GM21526 (cell line): ENCODE data around the gene CUL7.
"Not testable (repeated sequence)": the region's sequence is repeated elsewhere in the genome, so short reads cannot be mapped to it uniquely, and the experiment has no call there.

Source experiments
- ATAC-seq: cut with Tn5 transposase; IDR thresholded peaks from one replicate; pipeline ENCODE4 v1.9.1; 2021; ENCODE audit warnings: moderate library complexity; ENCODE audit not compliant: unreplicated experiment, low FRiP score

The CUL7 gene

GRCh38 chr6:43020052-43020705 lies 33.5 kb downstream of the CUL7 start:
- no peak for ATAC-seq

- ATAC-seq: no peak
These were observed 34.5 kb downstream of the CUL7 start for GRCh38 chr6:43019152-43019551.

DNA sequence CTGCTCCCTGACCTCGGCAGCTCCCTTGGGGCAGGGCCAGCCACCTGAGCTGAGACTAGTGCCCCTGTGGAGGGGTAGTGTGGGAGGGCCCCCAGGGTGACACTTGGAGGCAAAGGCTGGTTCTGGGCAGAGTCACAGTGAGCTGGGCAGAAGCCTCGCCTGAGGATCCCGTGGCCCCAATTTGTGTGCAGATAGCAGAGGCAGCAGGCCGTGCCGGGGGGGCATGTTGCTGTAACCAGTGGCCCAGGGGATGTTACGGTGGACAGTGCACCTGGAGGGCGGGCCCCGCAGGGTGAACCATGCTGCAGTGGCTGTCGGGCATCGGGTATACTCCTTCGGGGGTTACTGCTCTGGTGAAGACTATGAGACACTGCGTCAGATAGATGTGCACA lies 36.7 kb downstream of the CUL7 start:
- no peak for ATAC-seq

GRCh38 chr6:43016176-43016942 lies 37.3 kb downstream of the CUL7 start:
- no peak for ATAC-seq

- no peak for ATAC-seq
These were observed 39.2 kb downstream of the CUL7 start for GRCh38 chr6:43014434-43014909.

DNA sequence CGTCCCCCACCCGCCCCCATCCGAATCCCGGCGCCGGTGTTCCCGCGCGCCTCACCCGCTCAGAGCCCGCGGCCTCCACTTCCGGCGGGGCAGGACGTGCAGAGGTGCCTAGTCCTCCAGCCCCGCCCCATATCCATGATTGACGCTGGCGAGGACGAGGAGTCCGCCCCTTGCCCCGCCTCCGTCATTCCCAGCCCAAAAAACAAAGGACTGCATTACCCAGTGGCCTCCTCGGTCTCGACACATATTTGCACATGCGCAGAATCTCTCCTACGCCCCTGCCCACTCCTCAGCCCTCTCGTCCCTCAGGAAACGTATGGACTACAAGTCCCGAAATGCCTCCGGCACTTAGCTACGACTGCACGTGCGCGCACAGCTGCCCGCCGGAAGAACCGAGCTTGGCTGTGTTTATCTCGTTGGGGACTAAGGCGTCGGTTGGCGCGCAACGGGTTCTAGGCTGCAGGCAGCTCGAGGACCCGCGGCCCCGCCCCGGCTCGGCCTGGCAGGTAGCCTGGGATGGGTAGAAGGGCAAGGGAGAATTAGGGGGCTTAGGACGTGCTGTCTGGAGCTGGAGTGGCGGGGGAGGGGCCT lies 39.7 kb downstream of the CUL7 start, which contains the start of the genes KLHDC3 and MEA1:
KLHDC3 (plus strand) TSS at position 407 of the 591 bp plus-strand sequence. CDS start 2,944 bp downstream, outside the sequence.
MEA1 (minus strand) TSS at position 104 of the 591 bp plus-strand sequence. CDS start 133 bp downstream, outside the sequence.
- peak; percentile 73 for ATAC-seq

GRCh38 chr6:43013097-43013842 lies 40.4 kb downstream of the CUL7 start:
- peak; percentile 4 for ATAC-seq

GRCh38 chr6:43012364-43012763 lies 41.3 kb downstream of the CUL7 start:
- ATAC-seq: no peak

DNA sequence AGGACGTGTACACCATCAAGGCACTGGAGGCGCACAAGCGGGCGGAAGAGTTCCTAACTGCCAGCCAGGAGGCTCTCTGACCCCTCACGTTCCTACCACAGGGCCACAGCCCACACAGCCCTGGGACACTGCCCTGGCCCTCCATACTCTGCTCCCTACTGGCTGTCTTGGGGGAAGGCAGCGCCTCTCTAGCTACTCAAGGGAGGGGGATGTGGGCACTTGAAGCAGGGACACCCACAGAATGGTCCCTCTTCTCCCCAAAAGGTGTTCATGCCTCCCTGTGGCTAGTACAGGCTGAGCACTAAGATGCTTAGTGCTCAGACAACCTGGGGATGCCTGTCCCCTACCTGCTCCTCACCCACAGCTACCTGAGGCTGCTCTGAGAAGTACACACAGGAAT lies 42.4 kb downstream of the CUL7 start:
- ATAC-seq: no peak

DNA sequence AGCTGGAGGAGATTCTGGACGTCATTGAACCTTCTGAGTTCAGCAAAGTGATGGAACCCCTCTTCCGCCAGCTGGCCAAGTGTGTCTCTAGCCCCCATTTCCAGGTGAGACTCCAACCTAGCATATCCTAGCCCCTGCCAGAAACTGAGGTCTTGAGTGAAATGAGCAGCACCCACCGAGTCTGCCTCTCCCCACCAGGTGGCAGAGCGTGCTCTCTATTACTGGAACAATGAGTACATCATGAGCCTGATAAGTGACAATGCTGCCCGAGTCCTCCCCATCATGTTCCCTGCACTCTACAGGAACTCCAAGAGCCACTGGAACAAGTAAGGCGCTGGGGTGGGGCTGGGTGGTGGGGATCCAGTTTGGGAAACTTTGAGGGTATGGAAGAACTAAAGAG lies 44.5 kb downstream of the CUL7 start:
- no peak for ATAC-seq

- ATAC-seq: no peak
These were observed 46.5 kb downstream of the CUL7 start for GRCh38 chr6:43007126-43007525.

GRCh38 chr6:43006251-43006650 lies 47.4 kb downstream of the CUL7 start:
- ATAC-seq: no peak

GRCh38 chr6:43005844-43006243 lies 47.8 kb downstream of the CUL7 start:
- no peak for ATAC-seq

GRCh38 chr6:43001843-43002242 lies 51.8 kb downstream of the CUL7 start:
- ATAC-seq: no peak

- not testable (repeated sequence) for ATAC-seq
These were observed 55.4 kb downstream of the CUL7 start for GRCh38 chr6:42998205-42998604.

GRCh38 chr6:42996513-42996912 lies 57.1 kb downstream of the CUL7 start:
- no peak for ATAC-seq

- ATAC-seq: no peak
These were observed 60.2 kb downstream of the CUL7 start for GRCh38 chr6:42993445-42993844.

- ATAC-seq: no peak
These were observed 63.7 kb downstream of the CUL7 start for GRCh38 chr6:42989923-42990322.

- ATAC-seq: no peak
These were observed 65.1 kb downstream of the CUL7 start for GRCh38 chr6:42988486-42989020.
